HEK293 (cell line): ENCODE measurements around the gene HLA-DOB.

Experiments
- GLI4 ChIP-seq: fragments of 450-650 bp; formaldehyde crosslinking; IDR thresholded peaks from 2 replicates; pipeline ENCODE4 v1.5.1; 2016; ENCODE audit warnings: missing biosample characterization, missing genetic modification characterization
- KLF8 ChIP-seq: fragments of 450-650 bp; formaldehyde crosslinking; IDR thresholded peaks from 2 replicates; pipeline ENCODE4 v1.5.1; 2016; ENCODE audit warnings: missing biosample characterization, missing genetic modification characterization
- MEIS1 ChIP-seq: sonication (generic); formaldehyde crosslinking; IDR thresholded peaks from 2 replicates; pipeline ENCODE4 v1.8.1; 2022; ENCODE audit warnings: missing genetic modification reagents, mild to moderate bottlenecking, borderline replicate concordance
- OSR2 ChIP-seq: fragments of 450-650 bp; formaldehyde crosslinking; IDR thresholded peaks from 2 replicates; pipeline ENCODE4 v1.5.1; 2016; ENCODE audit warnings: missing biosample characterization, missing genetic modification characterization
- PRDM1 ChIP-seq: fragments of 450-650 bp; formaldehyde crosslinking; IDR thresholded peaks from 2 replicates; pipeline ENCODE4; 2016; ENCODE audit warnings: missing biosample characterization, missing genetic modification characterization
- SP3 ChIP-seq: fragments of 450-650 bp; formaldehyde crosslinking; IDR thresholded peaks from 2 replicates; pipeline ENCODE4 v1.5.1; 2016; ENCODE audit warnings: missing biosample characterization, missing genetic modification characterization
- ZBTB1 ChIP-seq: fragments of 450-650 bp; formaldehyde crosslinking; IDR thresholded peaks from 2 replicates; pipeline ENCODE4 v1.5.1; 2016; ENCODE audit warnings: missing biosample characterization, missing genetic modification characterization
- ZBTB7A ChIP-seq: fragments of 450-650 bp; formaldehyde crosslinking; IDR thresholded peaks from 2 replicates; pipeline ENCODE4 v1.5.1; 2016; ENCODE audit warnings: low read depth, missing biosample characterization, missing genetic modification characterization
- ZEB2 ChIP-seq: fragments of 450-650 bp; formaldehyde crosslinking; IDR thresholded peaks from 2 replicates; pipeline ENCODE4 v1.5.1; 2016; ENCODE audit warnings: missing biosample characterization, missing genetic modification characterization
- ZNF112 ChIP-seq: fragments of 450-650 bp; formaldehyde crosslinking; IDR thresholded peaks from 2 replicates; pipeline ENCODE4 v1.5.0; 2017; ENCODE audit warnings: missing biosample characterization, missing genetic modification characterization
- ZNF133 ChIP-seq: fragments of 450-650 bp; formaldehyde crosslinking; IDR thresholded peaks from 2 replicates; pipeline ENCODE4 v1.5.1; 2016; ENCODE audit warnings: missing biosample characterization, missing genetic modification characterization
- ZNF2 ChIP-seq: fragments of 450-650 bp; formaldehyde crosslinking; IDR thresholded peaks from 2 replicates; pipeline ENCODE4 v1.5.1; 2016; ENCODE audit warnings: missing biosample characterization, missing genetic modification characterization
- ZNF266 ChIP-seq: fragments of 450-650 bp; formaldehyde crosslinking; IDR thresholded peaks from 2 replicates; pipeline ENCODE4 v1.5.1; 2016; ENCODE audit warnings: missing biosample characterization, missing genetic modification characterization, low read depth
- ZNF292 ChIP-seq: fragments of 450-650 bp; formaldehyde crosslinking; IDR thresholded peaks from 2 replicates; pipeline ENCODE4 v1.5.1; 2016; ENCODE audit warnings: low read depth, missing biosample characterization, missing genetic modification characterization, borderline replicate concordance
- ZNF394 ChIP-seq: fragments of 450-650 bp; formaldehyde crosslinking; IDR thresholded peaks from 2 replicates; pipeline ENCODE4 v1.5.1; 2016; ENCODE audit warnings: missing biosample characterization, missing genetic modification characterization, mild to moderate bottlenecking, moderate library complexity, borderline replicate concordance
- ZNF404 ChIP-seq: fragments of 450-650 bp; formaldehyde crosslinking; IDR thresholded peaks from 2 replicates; pipeline ENCODE4 v1.5.1; 2017; ENCODE audit warnings: missing biosample characterization, missing genetic modification characterization
- ZNF660 ChIP-seq: fragments of 450-650 bp; IDR thresholded peaks from 2 replicates; pipeline ENCODE4 v1.5.1; 2018; ENCODE audit warnings: missing biosample characterization, mild to moderate bottlenecking, missing genetic modification characterization
- ZNF776 ChIP-seq: fragments of 450-650 bp; formaldehyde crosslinking; IDR thresholded peaks from 2 replicates; pipeline ENCODE4 v1.5.0; 2017; ENCODE audit warnings: missing biosample characterization, missing genetic modification characterization, borderline replicate concordance
- TF ChIP-seq, protein P1 (sequence below): fragments of 450-650 bp; formaldehyde crosslinking; conservative IDR thresholded peaks from 2 replicates; pipeline ENCODE4 v1.5.1; 2016; ENCODE audit warnings: low read depth, missing biosample characterization, missing genetic modification characterization
- TF ChIP-seq, protein P2 (sequence below): fragments of 450-650 bp; formaldehyde crosslinking; optimal IDR thresholded peaks from 2 replicates; pipeline ENCODE3; 2016; ENCODE audit warnings: missing biosample characterization, mild to moderate bottlenecking, missing genetic modification characterization
- TF ChIP-seq, protein P3 (sequence below): fragments of 450-650 bp; formaldehyde crosslinking; IDR thresholded peaks from 2 replicates; pipeline ENCODE4 v1.5.1; 2016; ENCODE audit warnings: missing biosample characterization, missing genetic modification characterization, low read depth
- TF ChIP-seq, protein P4 (sequence below): fragments of 450-650 bp; formaldehyde crosslinking; IDR thresholded peaks from 2 replicates; pipeline ENCODE4 v1.5.1; 2016; ENCODE audit warnings: missing biosample characterization, missing genetic modification characterization, borderline replicate concordance
- TF ChIP-seq, protein P5 (sequence below): fragments of 450-650 bp; formaldehyde crosslinking; IDR thresholded peaks from 2 replicates; pipeline ENCODE4 v1.5.1; 2017; ENCODE audit warnings: missing biosample characterization, missing genetic modification characterization
- TF ChIP-seq, protein P6 (sequence below): fragments of 450-650 bp; formaldehyde crosslinking; IDR thresholded peaks from 2 replicates; pipeline ENCODE4 v1.5.1; 2017; ENCODE audit warnings: missing biosample characterization, mild to moderate bottlenecking, missing genetic modification characterization, moderate library complexity
- TF ChIP-seq, protein P7 (sequence below): fragments of 450-650 bp; formaldehyde crosslinking; IDR thresholded peaks from 2 replicates; pipeline ENCODE4 v1.5.0; 2017; ENCODE audit warnings: missing biosample characterization, missing genetic modification characterization, borderline replicate concordance

The HLA-DOB gene

DNA sequence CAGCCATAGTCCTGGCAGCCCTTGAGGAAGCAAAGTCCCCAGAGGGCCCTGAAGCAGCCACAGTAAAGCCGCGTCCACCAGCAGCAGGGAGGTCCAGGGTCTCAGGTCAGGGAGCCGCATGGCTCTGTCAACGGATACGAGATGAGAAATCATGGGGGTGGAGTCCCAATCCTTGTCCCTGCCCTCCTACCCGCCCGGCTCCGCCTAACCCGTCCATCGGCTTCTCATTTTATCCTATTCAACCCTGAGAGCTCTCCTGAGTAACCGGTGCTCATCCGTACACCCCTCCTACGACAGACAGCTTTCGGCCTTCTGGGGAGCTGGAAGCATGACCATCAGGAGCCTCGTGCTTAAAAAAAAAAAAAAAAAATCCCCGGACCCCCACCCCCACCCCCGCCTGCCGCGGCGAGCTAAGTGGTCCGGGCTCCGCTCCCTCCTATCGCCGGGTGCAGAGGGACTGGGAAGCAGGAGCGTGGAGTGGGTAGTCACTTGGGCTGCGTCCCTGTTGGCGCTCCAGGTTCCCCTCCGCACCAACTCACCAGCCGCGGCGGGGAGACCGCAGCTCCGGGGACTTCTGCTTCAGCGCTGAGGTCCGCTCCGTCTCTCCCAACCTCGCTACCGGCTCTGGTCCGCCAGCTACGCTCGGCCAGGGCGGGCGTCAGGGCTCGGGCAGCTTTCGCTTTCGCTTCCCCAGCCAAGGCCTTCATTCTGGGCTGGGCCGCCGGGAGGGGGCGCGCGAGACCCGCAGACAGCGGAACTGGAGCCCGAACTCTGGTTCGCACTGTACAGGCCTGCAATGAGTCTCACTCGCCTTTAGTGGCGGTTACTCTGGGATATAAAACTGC lies 21.5 kb upstream of the HLA-DOB start, which contains the start of gene TAP2 (continued):
- TF ChIP-seq ZNF394 (tag by site-specific recombination) (peak; percentile 59; the same call in 1 of the 2 replicates), PRDM1 (tag by site-specific recombination) (peak; percentile 76), OSR2 (tag by site-specific recombination) (no peak), ZNF660 (tag by site-specific recombination) (peak; percentile 91), ZNF133 (no peak), SP3 (tag by site-specific recombination) (peak; percentile 50; the same call in 1 of the 2 replicates), MEIS1 (CRISPR knock-in tag) (no peak), ZNF292 (tag by site-specific recombination) (no peak), ZEB2 (tag by site-specific recombination) (peak; percentile 75), ZBTB7A (0 out of 2 replicates have a peak, but pooled peaks have one; percentile 18), ZNF266 (no peak), ZNF404 (no peak), ZNF776 (tag by site-specific recombination) (no peak), KLF8 (tag by site-specific recombination) (peak; percentile 62), ZNF112 (tag by site-specific recombination) (no peak), GLI4 (tag by site-specific recombination) (no peak), ZNF2 (tag by site-specific recombination) (peak; percentile 84), ZBTB1 (tag by site-specific recombination) (no peak)
- TF ChIP-seq, protein P1, sequence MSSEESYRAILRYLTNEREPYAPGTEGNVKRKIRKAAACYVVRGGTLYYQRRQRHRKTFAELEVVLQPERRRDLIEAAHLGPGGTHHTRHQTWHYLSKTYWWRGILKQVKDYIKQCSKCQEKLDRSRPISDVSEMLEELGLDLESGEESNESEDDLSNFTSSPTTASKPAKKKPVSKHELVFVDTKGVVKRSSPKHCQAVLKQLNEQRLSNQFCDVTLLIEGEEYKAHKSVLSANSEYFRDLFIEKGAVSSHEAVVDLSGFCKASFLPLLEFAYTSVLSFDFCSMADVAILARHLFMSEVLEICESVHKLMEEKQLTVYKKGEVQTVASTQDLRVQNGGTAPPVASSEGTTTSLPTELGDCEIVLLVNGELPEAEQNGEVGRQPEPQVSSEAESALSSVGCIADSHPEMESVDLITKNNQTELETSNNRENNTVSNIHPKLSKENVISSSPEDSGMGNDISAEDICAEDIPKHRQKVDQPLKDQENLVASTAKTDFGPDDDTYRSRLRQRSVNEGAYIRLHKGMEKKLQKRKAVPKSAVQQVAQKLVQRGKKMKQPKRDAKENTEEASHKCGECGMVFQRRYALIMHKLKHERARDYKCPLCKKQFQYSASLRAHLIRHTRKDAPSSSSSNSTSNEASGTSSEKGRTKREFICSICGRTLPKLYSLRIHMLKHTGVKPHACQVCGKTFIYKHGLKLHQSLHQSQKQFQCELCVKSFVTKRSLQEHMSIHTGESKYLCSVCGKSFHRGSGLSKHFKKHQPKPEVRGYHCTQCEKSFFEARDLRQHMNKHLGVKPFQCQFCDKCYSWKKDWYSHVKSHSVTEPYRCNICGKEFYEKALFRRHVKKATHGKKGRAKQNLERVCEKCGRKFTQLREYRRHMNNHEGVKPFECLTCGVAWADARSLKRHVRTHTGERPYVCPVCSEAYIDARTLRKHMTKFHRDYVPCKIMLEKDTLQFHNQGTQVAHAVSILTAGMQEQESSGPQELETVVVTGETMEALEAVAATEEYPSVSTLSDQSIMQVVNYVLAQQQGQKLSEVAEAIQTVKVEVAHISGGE (tag by site-specific recombination), result no peak; the same call in 1 of the 2 replicates
- TF ChIP-seq, protein P2, sequence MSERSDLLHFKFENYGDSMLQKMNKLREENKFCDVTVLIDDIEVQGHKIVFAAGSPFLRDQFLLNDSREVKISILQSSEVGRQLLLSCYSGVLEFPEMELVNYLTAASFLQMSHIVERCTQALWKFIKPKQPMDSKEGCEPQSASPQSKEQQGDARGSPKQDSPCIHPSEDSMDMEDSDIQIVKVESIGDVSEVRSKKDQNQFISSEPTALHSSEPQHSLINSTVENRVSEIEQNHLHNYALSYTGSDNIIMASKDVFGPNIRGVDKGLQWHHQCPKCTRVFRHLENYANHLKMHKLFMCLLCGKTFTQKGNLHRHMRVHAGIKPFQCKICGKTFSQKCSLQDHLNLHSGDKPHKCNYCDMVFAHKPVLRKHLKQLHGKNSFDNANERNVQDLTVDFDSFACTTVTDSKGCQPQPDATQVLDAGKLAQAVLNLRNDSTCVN (tag by site-specific recombination), result peak; percentile 42
- TF ChIP-seq, protein P3, sequence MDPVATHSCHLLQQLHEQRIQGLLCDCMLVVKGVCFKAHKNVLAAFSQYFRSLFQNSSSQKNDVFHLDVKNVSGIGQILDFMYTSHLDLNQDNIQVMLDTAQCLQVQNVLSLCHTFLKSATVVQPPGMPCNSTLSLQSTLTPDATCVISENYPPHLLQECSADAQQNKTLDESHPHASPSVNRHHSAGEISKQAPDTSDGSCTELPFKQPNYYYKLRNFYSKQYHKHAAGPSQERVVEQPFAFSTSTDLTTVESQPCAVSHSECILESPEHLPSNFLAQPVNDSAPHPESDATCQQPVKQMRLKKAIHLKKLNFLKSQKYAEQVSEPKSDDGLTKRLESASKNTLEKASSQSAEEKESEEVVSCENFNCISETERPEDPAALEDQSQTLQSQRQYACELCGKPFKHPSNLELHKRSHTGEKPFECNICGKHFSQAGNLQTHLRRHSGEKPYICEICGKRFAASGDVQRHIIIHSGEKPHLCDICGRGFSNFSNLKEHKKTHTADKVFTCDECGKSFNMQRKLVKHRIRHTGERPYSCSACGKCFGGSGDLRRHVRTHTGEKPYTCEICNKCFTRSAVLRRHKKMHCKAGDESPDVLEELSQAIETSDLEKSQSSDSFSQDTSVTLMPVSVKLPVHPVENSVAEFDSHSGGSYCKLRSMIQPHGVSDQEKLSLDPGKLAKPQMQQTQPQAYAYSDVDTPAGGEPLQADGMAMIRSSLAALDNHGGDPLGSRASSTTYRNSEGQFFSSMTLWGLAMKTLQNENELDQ (tag by site-specific recombination), result no peak
- TF ChIP-seq, protein P4, sequence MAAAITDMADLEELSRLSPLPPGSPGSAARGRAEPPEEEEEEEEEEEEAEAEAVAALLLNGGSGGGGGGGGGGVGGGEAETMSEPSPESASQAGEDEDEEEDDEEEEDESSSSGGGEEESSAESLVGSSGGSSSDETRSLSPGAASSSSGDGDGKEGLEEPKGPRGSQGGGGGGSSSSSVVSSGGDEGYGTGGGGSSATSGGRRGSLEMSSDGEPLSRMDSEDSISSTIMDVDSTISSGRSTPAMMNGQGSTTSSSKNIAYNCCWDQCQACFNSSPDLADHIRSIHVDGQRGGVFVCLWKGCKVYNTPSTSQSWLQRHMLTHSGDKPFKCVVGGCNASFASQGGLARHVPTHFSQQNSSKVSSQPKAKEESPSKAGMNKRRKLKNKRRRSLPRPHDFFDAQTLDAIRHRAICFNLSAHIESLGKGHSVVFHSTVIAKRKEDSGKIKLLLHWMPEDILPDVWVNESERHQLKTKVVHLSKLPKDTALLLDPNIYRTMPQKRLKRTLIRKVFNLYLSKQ (tag by site-specific recombination), result no peak
- TF ChIP-seq, protein P5, sequence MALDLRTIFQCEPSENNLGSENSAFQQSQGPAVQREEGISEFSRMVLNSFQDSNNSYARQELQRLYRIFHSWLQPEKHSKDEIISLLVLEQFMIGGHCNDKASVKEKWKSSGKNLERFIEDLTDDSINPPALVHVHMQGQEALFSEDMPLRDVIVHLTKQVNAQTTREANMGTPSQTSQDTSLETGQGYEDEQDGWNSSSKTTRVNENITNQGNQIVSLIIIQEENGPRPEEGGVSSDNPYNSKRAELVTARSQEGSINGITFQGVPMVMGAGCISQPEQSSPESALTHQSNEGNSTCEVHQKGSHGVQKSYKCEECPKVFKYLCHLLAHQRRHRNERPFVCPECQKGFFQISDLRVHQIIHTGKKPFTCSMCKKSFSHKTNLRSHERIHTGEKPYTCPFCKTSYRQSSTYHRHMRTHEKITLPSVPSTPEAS (tag by site-specific recombination), result no peak
- TF ChIP-seq, protein P6, sequence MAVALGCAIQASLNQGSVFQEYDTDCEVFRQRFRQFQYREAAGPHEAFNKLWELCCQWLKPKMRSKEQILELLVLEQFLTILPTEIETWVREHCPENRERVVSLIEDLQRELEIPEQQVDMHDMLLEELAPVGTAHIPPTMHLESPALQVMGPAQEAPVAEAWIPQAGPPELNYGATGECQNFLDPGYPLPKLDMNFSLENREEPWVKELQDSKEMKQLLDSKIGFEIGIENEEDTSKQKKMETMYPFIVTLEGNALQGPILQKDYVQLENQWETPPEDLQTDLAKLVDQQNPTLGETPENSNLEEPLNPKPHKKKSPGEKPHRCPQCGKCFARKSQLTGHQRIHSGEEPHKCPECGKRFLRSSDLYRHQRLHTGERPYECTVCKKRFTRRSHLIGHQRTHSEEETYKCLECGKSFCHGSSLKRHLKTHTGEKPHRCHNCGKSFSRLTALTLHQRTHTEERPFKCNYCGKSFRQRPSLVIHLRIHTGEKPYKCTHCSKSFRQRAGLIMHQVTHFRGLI (tag by site-specific recombination), result no peak
- TF ChIP-seq, protein P7, sequence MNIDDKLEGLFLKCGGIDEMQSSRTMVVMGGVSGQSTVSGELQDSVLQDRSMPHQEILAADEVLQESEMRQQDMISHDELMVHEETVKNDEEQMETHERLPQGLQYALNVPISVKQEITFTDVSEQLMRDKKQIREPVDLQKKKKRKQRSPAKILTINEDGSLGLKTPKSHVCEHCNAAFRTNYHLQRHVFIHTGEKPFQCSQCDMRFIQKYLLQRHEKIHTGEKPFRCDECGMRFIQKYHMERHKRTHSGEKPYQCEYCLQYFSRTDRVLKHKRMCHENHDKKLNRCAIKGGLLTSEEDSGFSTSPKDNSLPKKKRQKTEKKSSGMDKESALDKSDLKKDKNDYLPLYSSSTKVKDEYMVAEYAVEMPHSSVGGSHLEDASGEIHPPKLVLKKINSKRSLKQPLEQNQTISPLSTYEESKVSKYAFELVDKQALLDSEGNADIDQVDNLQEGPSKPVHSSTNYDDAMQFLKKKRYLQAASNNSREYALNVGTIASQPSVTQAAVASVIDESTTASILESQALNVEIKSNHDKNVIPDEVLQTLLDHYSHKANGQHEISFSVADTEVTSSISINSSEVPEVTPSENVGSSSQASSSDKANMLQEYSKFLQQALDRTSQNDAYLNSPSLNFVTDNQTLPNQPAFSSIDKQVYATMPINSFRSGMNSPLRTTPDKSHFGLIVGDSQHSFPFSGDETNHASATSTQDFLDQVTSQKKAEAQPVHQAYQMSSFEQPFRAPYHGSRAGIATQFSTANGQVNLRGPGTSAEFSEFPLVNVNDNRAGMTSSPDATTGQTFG (tag by site-specific recombination), result no peak
